AG04450 (cell line): ENCODE results near the gene GAN. TPM values are rescaled to one million over a fixed set of nuclear protein-coding genes. Genes with fewer than 3 reads are reported as not detected.

Experiments
- CTCF ChIA-PET: fragments of 300-600, 350-600 bp; formaldehyde crosslinking; extraction: SDS; loops from one replicate; lab custom pipeline; 2022; ENCODE audit warnings: antibody characterized with exemption, inconsistent platforms; lab: Charles Lee
- POLR2A ChIA-PET: fragments of 350-600 bp; formaldehyde crosslinking; extraction: SDS; loops from one replicate; lab custom pipeline; 2021; ENCODE audit warnings: antibody characterized with exemption, inconsistent platforms; lab: Yijun Ruan, JAX
- DNase-seq: peaks from one replicate; pipeline ENCODE4 v3.0.0-alpha.2; 2011; ENCODE audit warnings: low read depth, low spot score
- H3K27ac ChIP-seq: one replicate; pipeline ENCODE4 v1.5.1; 2012; ENCODE audit warnings: low read depth, low read length, control low read depth
- H3K27me3 ChIP-seq: one replicate; pipeline ENCODE4 v1.6.0; 2012; ENCODE audit warnings: low read length; ENCODE audit not compliant: control insufficient read depth, insufficient read depth
- H3K4me3 ChIP-seq: 2 replicates; pipeline ENCODE4 v1.5.1; 2011; ENCODE audit warnings: mild to moderate bottlenecking, low read depth, low read length, control low read depth
- H3K9me3 ChIP-seq: 2 replicates; pipeline ENCODE4 v1.5.1; 2012; ENCODE audit warnings: low read length; ENCODE audit not compliant: control insufficient read depth, insufficient read depth
- CTCF ChIP-seq: IDR thresholded peaks from 2 replicates; pipeline ENCODE4 v1.5.1; 2011; ENCODE audit warnings: low read depth, low read length, control low read depth, inconsistent platforms
- polyA plus RNA-seq: library from polyadenylated mRNA; depleted of rRNA; stranded (reverse); fragments of >200 nt; gene quantifications from 2 replicates; pipeline ENCODE4 v1.2.3, GENCODE V29; 2011

The GAN gene
- polyA plus RNA-seq, 1 experiment: 4.3 TPM

GRCh38 chr16:81268509-81268908, 46.3 kb upstream of the GAN start:
- TF ChIP-seq CTCF: no peak
- POLR2A ChIA-PET: no interaction called here
- Histone ChIP-seq H3K9me3 (no peaks in the 10 kb centered on the region), H3K27ac (no peak overlapping the region), H3K27me3 (no peaks in the 10 kb centered on the region), H3K4me3 (no peak overlapping the region)
- no peak for DNase-seq
- CTCF ChIA-PET: no interaction called here

GRCh38 chr16:81273223-81273950, 41.4 kb upstream of the GAN start:
- H3K4me3 ChIP-seq: no peak overlapping the region
- no peak for DNase-seq
- no peak for TF ChIP-seq CTCF
- peaks cover 2% of the 10 kb centered on the region for H3K27me3 ChIP-seq
- no peaks in the 10 kb centered on the region for H3K9me3 ChIP-seq
- no peak overlapping the region for H3K27ac ChIP-seq
- CTCF ChIA-PET: interaction anchor here (0.7 to 1.9 kb wide), 3 partner anchors 9 to 68 kb away, joined by 4 to 17 read pairs (median 4); no protein-coding TSS in a partner anchor
- POLR2A ChIA-PET: no interaction called here

- Histone ChIP-seq H3K27ac (no peak overlapping the region), H3K4me3 (no peak overlapping the region), H3K27me3 (peaks cover 2% of the 10 kb centered on the region), H3K9me3 (no peaks in the 10 kb centered on the region)
- ChIA-PET CTCF (interaction anchor here (1.9 kb wide), 1 partner anchor 14 kb away, joined by 17 read pairs; no protein-coding TSS in a partner anchor), POLR2A (no interaction called here)
- no peak for DNase-seq
- no peak for TF ChIP-seq CTCF
These were observed 39.7 kb upstream of the GAN start for GRCh38 chr16:81275064-81275532.

GRCh38 chr16:81275795-81276194, 39.0 kb upstream of the GAN start:
- DNase-seq: no peak
- CTCF ChIA-PET: interaction anchor here (1.0 to 1.3 kb wide), 2 partner anchors 14 to 15 kb away, joined by 3 to 4 read pairs; no protein-coding TSS in a partner anchor
- H3K27me3 ChIP-seq: peaks cover 2% of the 10 kb centered on the region
- H3K4me3 ChIP-seq: no peak overlapping the region
- no peaks in the 10 kb centered on the region for H3K9me3 ChIP-seq
- POLR2A ChIA-PET: no interaction called here
- H3K27ac ChIP-seq: no peak overlapping the region
- no peak for TF ChIP-seq CTCF

GRCh38 chr16:81276323-81276722, 38.4 kb upstream of the GAN start:
- Histone ChIP-seq H3K27me3 (peaks cover 2% of the 10 kb centered on the region), H3K9me3 (no peaks in the 10 kb centered on the region), H3K4me3 (no peak overlapping the region), H3K27ac (no peak overlapping the region)
- TF ChIP-seq CTCF: no peak
- no peak for DNase-seq
- ChIA-PET POLR2A (no interaction called here), CTCF (interaction anchor here (1.0 to 1.3 kb wide), 2 partner anchors 15 to 16 kb away, joined by 3 to 4 read pairs; no protein-coding TSS in a partner anchor)
